Activated naive CD8-positive, alpha-beta T cell treated with anti-CD3 and anti-CD28 coated beads, Interleukin-2, amount 10 ng/mL, durations not matched to agents 7 days and 5 days (primary cell): Measurements from ENCODE around the gene CLCN6. TPM values are rescaled to one million over a fixed set of nuclear protein-coding genes. Genes with fewer than 3 reads are reported as not detected.

Experiments used
- ATAC-seq: fragments of 150-1000 bp; cut with Tn5 transposase; one replicate; pipeline ENCODE4 v1.10.0; 2021; ENCODE audit warnings: low read depth, moderate library complexity
- POLR2A ChIA-PET: fragments of 350-600 bp; sonication (Branson Sonifier 250); formaldehyde crosslinking; loops from one replicate; lab custom pipeline; 2021; ENCODE audit warnings: antibody characterized with exemption; lab: Charles Lee
- DNase-seq: peaks from one replicate; pipeline ENCODE4 v3.0.0; 2021
- H3K27ac Mint-ChIP-seq: one replicate; pipeline ENCODE4 v1.8.0; 2022; ENCODE audit warnings: mild to moderate bottlenecking, mixed read lengths
- H3K27me3 Mint-ChIP-seq: one replicate; pipeline ENCODE4 v1.8.0; 2022; ENCODE audit warnings: mild to moderate bottlenecking, moderate library complexity, mixed read lengths
- H3K36me3 Mint-ChIP-seq: one replicate; pipeline ENCODE4 v1.8.0; 2021; ENCODE audit warnings: mild to moderate bottlenecking, mixed read lengths
- H3K4me1 Mint-ChIP-seq: one replicate; pipeline ENCODE4 v1.8.0; 2021; ENCODE audit warnings: mixed read lengths
- H3K4me3 Mint-ChIP-seq: one replicate; pipeline ENCODE4 v1.8.0; 2022; ENCODE audit warnings: mild to moderate bottlenecking, moderate library complexity, mixed read lengths
- H3K9me3 Mint-ChIP-seq: one replicate; pipeline ENCODE4 v1.8.0; 2021; ENCODE audit warnings: mixed read lengths
- total RNA-seq, 2 experiments: library from RNA; stranded (reverse); gene quantifications; one replicate each; pipeline ENCODE4 v1.2.3, GENCODE V29; 2021

The CLCN6 gene
- total RNA-seq, 2 experiments from 2014 or later = 21.9 to 25.5 TPM

DNA sequence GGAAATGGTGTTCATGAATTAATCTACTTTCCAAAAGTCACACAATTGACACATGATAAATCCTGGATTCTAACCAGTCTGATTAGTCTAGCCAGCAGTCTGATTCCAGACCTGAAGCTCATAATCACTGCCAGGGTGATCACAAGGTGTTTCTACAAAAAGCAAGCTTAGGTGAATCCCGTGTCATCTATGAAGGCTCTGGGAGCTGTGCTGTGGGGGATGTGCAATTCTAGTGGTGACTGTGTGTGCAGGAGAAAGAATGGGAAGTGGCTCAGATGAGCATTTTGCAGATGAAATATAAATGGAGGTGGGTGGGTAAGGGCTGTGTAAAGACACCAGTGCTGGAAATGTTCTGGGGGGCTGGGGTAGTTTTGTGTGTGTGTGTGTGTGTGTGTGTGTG is 54.6 kb downstream of the CLCN6 start:
- H3K27me3 Mint-ChIP-seq = peaks cover 71% of the 10 kb centered on the region
- peaks cover 12% of the 10 kb centered on the region for H3K4me1 Mint-ChIP-seq
- no peak for ATAC-seq
- no peaks in the 10 kb centered on the region for H3K36me3 Mint-ChIP-seq
- H3K9me3 Mint-ChIP-seq = no peaks in the 10 kb centered on the region
- H3K4me3 Mint-ChIP-seq = no peak overlapping the region
- POLR2A ChIA-PET = interaction anchor here (3.6 kb wide), 1 partner anchor 47 kb away, joined by 12 read pairs; no protein-coding TSS in a partner anchor
- no peak for DNase-seq
- no peak overlapping the region for H3K27ac Mint-ChIP-seq

DNA sequence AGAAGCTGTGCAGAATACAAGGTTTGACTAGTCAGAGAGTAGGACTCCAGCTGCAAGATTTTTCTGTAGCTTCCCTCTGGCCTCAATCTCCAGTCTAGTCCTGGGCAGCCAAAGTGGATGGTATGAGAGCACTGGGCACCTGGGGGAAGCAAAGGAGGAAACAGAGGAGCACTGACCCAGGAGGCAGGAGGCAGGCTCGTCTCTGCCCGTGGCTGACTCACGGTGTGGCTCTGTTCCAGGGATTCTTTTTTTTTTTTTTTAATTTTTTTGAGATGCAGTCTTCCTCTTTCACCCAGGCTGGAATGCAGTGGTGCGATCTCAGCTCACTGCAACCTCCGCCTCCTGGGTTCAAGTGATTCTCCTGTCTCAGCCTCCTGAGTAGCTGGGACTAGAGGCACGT is 56.9 kb downstream of the CLCN6 start:
- Mint-ChIP-seq H3K4me1 (no peaks in the 10 kb centered on the region), H3K36me3 (no peaks in the 10 kb centered on the region)
- POLR2A ChIA-PET = no interaction called here

DNA sequence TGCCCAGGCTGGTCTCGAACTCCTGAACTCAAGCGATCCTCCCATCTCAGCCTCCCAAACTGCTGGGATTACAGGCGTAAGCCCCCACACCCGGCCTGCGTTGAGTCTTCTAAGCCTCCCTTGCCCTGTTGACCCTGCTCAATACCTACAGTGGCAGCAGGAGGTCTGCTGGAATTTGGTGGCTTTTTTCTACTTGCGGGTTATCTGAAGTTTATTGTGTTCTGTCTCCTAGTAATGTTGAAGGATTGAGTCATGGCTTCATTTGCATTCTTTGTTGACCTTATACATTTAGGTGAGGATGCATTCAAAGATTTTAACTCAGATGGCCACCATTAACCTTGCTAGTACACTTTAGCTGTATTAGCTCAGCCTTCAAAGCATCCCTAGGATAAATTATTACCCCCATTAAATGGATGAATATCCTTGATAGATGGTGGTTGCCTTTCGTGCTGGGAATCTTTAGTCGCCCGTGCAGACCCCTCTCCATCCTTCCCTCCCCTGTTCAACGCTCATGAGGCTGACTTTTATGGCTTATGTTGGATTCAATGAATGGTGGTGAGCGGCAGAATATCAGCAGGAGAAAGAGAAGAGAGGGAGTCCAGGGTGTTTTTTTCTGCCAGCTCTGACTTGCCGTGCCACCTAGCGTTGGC is 62.5 kb downstream of the CLCN6 start:
- Mint-ChIP-seq H3K36me3 (no peaks in the 10 kb centered on the region), H3K27me3 (peaks cover 35% of the 10 kb centered on the region), H3K9me3 (no peaks in the 10 kb centered on the region), H3K4me3 (no peak overlapping the region), H3K4me1 (no peaks in the 10 kb centered on the region), H3K27ac (no peak overlapping the region)
- POLR2A ChIA-PET = no interaction called here
- no peak for DNase-seq
- no peak for ATAC-seq

More for the DNA sequence above, 56.9 kb downstream of the CLCN6 start:
- ATAC-seq = no peak
- no peak overlapping the region for H3K27ac Mint-ChIP-seq
- no peak overlapping the region for H3K4me3 Mint-ChIP-seq
- H3K27me3 Mint-ChIP-seq = peaks cover 58% of the 10 kb centered on the region
- no peak for DNase-seq
- H3K9me3 Mint-ChIP-seq = no peaks in the 10 kb centered on the region

DNA sequence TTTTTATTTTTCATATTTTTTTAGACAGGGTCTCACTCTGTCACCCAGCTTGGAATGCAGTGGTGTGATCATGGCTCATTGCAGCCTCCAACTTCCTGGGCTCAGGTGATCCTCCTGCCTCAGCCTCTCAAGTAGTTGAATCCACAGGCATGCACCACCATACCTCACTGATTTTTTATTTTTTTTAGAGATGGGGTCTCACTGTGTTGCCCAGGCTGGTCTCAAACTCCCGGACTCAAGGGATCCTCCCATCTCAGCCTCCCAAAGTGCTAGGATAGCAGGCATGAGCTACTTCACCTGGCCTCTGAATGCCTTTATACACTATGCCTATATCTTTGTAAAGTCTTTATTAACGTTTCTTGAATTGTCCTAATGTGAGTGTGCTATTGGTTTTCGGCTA is 63.1 kb downstream of the CLCN6 start:
- ATAC-seq (no peak), DNase-seq (no peak)
- Mint-ChIP-seq H3K4me1 (no peaks in the 10 kb centered on the region), H3K27me3 (peaks cover 36% of the 10 kb centered on the region), H3K27ac (no peak overlapping the region), H3K36me3 (no peaks in the 10 kb centered on the region), H3K9me3 (no peaks in the 10 kb centered on the region), H3K4me3 (no peak overlapping the region)
- POLR2A ChIA-PET = no interaction called here

DNA sequence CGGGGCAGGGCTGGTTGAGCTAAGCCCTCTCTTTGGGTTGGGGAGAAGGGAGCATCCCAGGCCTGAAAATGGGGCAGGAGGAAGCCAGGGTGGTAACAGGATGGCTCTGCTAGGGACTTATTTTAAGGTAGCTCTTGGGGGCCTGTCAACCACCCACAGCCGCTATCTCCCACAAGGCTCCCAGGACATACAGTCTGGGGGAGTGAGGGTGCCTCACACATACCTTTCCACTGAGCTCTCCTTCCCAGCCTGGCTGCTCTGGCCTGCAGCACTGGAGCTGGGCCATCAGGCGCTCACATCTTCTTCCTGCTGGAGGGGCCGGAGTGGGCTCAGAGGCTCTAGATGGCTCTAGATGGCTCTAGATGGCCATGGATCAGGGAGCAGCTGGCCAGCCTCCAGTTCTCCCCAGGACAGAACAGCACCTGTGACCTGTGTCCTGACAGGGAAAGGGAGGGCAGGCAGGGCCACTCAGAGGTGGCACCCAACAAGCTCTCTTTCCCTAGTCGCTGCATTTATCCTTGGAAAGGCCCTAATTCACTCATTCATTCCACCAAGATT is 63.7 kb downstream of the CLCN6 start:
- no peak overlapping the region for H3K4me3 Mint-ChIP-seq
- no peaks in the 10 kb centered on the region for H3K36me3 Mint-ChIP-seq
- no peaks in the 10 kb centered on the region for H3K4me1 Mint-ChIP-seq
- no peaks in the 10 kb centered on the region for H3K9me3 Mint-ChIP-seq
- ATAC-seq (no peak), DNase-seq (no peak)
- no peak overlapping the region for H3K27ac Mint-ChIP-seq
- peaks cover 34% of the 10 kb centered on the region for H3K27me3 Mint-ChIP-seq
- POLR2A ChIA-PET = interaction anchor here (1.5 kb wide), 1 partner anchor 40 kb away, joined by 5 read pairs; no protein-coding TSS in a partner anchor

DNA sequence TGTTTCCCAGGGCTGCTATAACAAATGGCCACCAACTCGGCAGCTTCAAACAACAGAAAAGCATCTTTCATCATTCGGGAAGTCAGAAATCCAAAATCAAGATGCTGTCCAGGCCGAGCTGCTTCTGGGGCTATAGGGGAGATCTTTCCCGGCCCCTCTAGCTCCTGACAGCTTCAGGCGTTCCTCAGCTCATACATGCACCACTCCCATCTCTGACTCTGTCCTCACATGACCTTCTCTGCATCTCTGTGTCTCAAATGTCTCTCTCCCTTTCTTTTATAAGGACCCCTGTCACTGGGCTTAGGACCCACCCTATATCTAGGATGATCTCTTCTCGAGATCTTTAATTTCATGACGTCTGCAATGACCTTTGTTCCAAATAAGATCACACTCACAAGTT is 66.6 kb downstream of the CLCN6 start:
- Mint-ChIP-seq H3K9me3 (no peaks in the 10 kb centered on the region), H3K36me3 (no peaks in the 10 kb centered on the region), H3K27ac (no peak overlapping the region), H3K27me3 (peaks cover 29% of the 10 kb centered on the region), H3K4me3 (no peak overlapping the region), H3K4me1 (no peaks in the 10 kb centered on the region)
- DNase-seq = no peak
- ATAC-seq = no peak
- POLR2A ChIA-PET = interaction anchor here (0.6 to 1.3 kb wide), 2 partner anchors 36 to 54 kb away, joined by 3 to 4 read pairs; partner anchors contain the start of gene KIAA2013

DNA sequence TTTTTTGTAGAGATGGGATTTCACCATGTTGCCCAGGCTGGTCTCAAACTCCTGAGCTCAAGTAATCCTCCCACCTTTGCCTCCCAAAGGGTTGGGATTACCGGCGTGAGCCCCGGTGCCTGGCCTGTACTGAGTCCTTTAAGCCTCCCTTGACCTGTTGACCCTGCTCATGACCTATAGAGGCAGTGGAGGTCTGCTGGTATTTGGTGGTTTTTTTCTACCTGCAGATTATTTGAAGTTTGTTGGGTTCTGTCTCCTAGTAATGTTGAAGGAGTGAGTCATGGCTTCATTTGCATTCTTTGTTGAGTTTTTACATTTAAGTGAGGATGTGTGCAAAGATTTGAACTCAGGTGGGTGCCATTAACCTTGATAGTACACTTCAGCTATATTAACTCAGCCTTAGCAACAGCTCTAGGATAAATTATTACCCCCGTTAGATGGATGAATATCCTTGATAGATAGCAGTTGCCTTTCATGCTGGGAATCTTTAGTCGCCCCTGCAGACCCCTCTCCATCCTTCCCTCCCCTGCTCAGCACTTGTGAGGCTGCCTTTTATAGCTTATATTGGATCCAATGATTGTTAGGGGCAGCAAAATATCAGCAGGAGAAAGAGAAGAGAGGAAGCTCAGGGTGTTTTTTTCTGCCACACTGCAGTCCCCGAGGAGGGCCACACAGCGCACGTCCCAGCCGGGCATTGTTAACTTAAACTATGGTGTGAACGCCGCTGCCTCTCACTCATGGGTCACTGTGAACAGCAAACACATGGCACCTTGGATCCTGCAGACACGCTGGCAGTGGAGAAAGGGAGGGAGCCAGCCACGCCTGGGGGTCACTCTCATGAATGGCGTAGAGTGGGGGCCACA is 67.6 kb downstream of the CLCN6 start:
- no peak for ATAC-seq

DNA sequence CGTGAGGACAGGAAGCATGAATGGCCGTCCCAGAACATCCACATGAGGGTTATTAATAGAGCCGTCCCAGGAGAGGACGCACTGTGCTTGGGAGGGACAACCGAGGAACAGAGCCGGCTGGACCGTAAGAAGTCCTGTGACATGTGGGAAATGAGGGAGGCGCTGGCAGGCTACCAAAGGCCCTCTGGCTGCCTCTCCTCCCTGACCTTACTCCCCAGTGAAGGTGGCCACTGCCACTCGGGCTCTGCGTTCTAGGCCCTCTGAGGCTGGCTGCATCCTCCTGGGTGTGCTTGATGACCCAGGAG is 68.2 kb downstream of the CLCN6 start:
- Mint-ChIP-seq H3K36me3 (no peaks in the 10 kb centered on the region), H3K4me1 (no peaks in the 10 kb centered on the region), H3K27ac (no peak overlapping the region), H3K9me3 (no peaks in the 10 kb centered on the region), H3K4me3 (no peak overlapping the region), H3K27me3 (peaks cover 27% of the 10 kb centered on the region)
- DNase-seq (no peak), ATAC-seq (no peak)
- POLR2A ChIA-PET = no interaction called here

More for the DNA sequence above, 67.6 kb downstream of the CLCN6 start:
- H3K36me3 Mint-ChIP-seq = no peaks in the 10 kb centered on the region
- H3K4me1 Mint-ChIP-seq = no peaks in the 10 kb centered on the region
- DNase-seq = no peak
- H3K4me3 Mint-ChIP-seq = no peak overlapping the region
- POLR2A ChIA-PET = interaction anchor here (0.6 to 1.3 kb wide), 2 partner anchors 35 to 53 kb away, joined by 3 to 4 read pairs; partner anchors contain the start of gene KIAA2013
- H3K27me3 Mint-ChIP-seq = peaks cover 26% of the 10 kb centered on the region
- H3K27ac Mint-ChIP-seq = no peak overlapping the region
- H3K9me3 Mint-ChIP-seq = no peaks in the 10 kb centered on the region

DNA sequence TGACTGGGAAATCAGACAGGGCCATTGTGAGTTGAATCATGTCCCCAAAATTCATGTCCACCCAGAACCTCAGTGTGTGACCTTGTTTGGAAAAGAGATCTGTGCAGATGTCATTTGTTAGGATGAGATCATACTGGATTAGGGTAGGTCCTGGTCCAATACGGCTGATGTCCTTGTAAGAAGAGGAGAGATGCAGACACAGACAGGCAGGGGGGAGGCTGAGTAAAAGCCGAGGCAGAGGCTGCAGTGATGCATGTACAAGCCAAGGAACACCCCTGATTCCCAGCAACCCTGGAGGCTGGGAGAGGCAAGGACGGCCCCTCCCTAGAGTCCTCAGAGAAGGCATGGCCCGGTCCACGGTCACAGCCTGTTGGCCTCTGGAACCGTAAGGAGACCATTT is 68.6 kb downstream of the CLCN6 start:
- no peaks in the 10 kb centered on the region for H3K36me3 Mint-ChIP-seq
- no peak for ATAC-seq
- no peak overlapping the region for H3K4me3 Mint-ChIP-seq
- no peak for DNase-seq
- POLR2A ChIA-PET = no interaction called here
- no peaks in the 10 kb centered on the region for H3K4me1 Mint-ChIP-seq
- peaks cover 27% of the 10 kb centered on the region for H3K27me3 Mint-ChIP-seq
- H3K9me3 Mint-ChIP-seq = no peaks in the 10 kb centered on the region
- H3K27ac Mint-ChIP-seq = no peak overlapping the region

DNA sequence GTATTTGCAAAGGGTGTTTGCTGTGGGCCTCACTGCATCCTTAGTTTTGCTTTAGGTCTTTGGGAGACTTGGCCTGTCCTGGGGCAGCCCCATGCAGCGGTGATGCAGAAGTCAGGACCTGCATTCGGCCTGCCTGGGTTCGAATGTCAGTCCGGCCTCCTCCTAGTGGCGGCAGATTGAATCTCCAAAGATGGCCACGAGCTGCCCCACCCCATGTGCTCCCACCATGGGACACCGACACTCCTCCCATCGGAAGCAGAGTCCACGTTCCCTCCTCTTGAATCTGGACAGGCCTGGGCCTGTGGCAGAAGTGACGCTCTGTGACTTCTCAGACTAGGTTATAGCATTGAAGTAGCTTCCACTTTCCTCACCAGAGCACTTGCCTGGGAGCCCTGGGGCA is 69.1 kb downstream of the CLCN6 start:
- ATAC-seq (no peak), DNase-seq (no peak)
- Mint-ChIP-seq H3K27me3 (peaks cover 27% of the 10 kb centered on the region), H3K36me3 (no peaks in the 10 kb centered on the region), H3K9me3 (no peaks in the 10 kb centered on the region), H3K27ac (no peak overlapping the region), H3K4me3 (no peak overlapping the region), H3K4me1 (no peaks in the 10 kb centered on the region)
- POLR2A ChIA-PET = interaction anchor here (0.7 kb wide), 1 partner anchor 1014 kb away, joined by 3 read pairs; no protein-coding TSS in a partner anchor

DNA sequence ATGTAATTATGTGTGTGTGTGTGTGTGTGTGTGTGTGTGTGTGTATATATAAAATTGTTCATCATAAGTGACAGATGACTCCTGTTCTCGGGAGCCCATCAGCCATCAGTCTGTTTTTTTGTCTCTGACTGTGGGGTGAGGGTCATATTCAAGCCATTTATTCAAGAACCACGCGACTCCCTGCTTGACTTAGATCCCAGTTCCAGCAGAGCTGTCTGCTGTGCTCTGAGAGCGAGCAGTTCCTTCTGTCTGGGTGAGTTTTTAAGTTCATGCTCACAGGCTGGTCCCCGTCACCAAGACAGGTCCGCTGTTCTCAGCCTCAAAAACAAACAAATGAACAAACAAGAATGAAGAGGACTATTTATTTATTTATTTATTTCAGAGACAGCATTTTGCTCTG is 71.1 kb downstream of the CLCN6 start:
- POLR2A ChIA-PET = no interaction called here

DNA sequence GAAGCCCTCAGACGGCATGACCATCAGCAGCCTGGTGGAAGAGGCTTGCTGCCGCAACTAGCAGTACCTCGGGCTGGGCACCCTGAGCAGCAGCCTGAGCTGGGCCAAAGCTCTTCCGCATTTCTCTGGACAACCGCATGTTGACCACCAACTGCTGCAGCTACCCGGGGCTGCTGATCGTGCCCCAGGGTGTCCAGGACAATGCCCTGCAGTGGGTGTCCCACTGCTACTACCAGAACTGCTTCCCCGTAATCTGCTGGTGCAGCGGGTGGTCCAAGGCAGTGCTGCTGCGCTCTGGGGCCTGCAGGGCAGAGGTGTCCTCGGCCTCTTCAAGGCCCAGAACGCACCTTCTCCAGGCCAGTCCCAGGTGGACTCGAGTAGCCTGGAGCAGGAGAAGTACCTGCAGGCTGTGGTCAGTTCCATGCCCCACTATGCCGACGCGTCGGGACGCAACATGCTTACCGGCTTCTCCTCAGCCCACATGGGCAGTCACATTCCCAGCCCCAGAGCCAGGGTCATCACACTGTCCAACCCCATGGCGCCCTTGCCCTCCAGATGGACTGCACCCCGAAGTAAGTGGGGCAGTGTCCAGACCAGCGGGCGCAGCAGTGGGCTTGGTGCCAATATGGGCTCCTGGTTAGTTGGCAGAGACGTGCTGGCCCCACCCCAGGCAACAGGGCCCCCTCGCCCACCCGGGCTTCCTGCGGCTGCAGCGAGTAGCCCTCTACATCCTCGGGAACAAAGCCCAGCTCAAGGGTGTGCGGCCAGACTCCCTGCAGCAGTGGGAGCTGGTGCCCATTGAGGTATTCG is 72.3 kb downstream of the CLCN6 start:
- DNase-seq (no peak), ATAC-seq (no peak)
- Mint-ChIP-seq H3K4me3 (no peak overlapping the region), H3K27me3 (peaks cover 14% of the 10 kb centered on the region), H3K27ac (no peak overlapping the region), H3K4me1 (peaks cover 5% of the 10 kb centered on the region), H3K9me3 (no peaks in the 10 kb centered on the region), H3K36me3 (no peaks in the 10 kb centered on the region)
- POLR2A ChIA-PET = interaction anchor here (1.9 kb wide), 1 partner anchor 30 kb away, joined by 5 read pairs; no protein-coding TSS in a partner anchor

More for the DNA sequence above, 71.1 kb downstream of the CLCN6 start:
- no peaks in the 10 kb centered on the region for H3K9me3 Mint-ChIP-seq
- peaks cover 19% of the 10 kb centered on the region for H3K27me3 Mint-ChIP-seq
- H3K4me1 Mint-ChIP-seq = no peaks in the 10 kb centered on the region
- no peak for DNase-seq
- no peak for ATAC-seq
- H3K4me3 Mint-ChIP-seq = no peak overlapping the region
- no peak overlapping the region for H3K27ac Mint-ChIP-seq
- H3K36me3 Mint-ChIP-seq = no peaks in the 10 kb centered on the region

DNA sequence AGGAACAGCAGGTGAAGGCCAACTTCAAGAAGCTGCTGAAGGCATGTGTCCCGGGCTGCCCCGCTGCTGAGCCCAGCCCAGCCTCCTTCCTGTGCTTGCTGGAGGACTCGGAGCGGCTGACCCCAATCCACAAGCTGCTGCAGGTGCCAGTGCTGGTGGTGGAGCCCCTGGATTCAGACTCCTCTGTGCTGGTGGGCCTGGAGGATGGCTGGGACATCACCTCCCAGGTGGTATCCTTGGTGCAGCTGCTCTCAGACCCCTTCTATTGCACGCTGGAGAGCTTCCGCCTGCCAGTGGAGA is 72.8 kb downstream of the CLCN6 start:
- ATAC-seq (no peak), DNase-seq (no peak)
- Mint-ChIP-seq H3K36me3 (no peaks in the 10 kb centered on the region), H3K4me1 (peaks cover 5% of the 10 kb centered on the region), H3K9me3 (no peaks in the 10 kb centered on the region), H3K27ac (no peak overlapping the region), H3K27me3 (peaks cover 11% of the 10 kb centered on the region), H3K4me3 (no peak overlapping the region)
- POLR2A ChIA-PET = interaction anchor here (1.9 kb wide), 1 partner anchor 29 kb away, joined by 5 read pairs; no protein-coding TSS in a partner anchor
